Measurements from ENCODE around the gene E2F4.

DNA sequence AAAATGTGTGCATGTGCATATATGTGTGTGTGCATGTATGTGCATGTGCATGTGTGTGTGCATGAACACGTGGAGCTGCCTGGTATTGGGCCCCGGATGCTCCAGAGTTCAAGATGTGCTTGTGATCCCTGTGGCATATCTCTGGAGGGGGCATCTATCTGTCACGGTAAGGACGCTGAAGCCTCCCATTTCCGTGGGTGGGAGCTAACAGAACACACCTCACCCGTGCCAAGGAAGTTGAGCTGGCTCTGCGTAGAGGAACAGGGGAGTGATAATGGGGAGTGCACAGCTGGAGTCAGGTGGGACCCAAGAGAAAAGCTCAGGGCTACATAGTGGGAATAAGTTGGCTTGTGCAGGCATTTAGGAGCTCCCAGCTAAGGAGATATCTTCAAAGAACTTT lies 19.7 kb downstream of the E2F4 start:
- TF ChIP-seq, protein P1, sequence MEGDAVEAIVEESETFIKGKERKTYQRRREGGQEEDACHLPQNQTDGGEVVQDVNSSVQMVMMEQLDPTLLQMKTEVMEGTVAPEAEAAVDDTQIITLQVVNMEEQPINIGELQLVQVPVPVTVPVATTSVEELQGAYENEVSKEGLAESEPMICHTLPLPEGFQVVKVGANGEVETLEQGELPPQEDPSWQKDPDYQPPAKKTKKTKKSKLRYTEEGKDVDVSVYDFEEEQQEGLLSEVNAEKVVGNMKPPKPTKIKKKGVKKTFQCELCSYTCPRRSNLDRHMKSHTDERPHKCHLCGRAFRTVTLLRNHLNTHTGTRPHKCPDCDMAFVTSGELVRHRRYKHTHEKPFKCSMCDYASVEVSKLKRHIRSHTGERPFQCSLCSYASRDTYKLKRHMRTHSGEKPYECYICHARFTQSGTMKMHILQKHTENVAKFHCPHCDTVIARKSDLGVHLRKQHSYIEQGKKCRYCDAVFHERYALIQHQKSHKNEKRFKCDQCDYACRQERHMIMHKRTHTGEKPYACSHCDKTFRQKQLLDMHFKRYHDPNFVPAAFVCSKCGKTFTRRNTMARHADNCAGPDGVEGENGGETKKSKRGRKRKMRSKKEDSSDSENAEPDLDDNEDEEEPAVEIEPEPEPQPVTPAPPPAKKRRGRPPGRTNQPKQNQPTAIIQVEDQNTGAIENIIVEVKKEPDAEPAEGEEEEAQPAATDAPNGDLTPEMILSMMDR (IDR thresholded peaks at IDR 0.05): no peak
- TF ChIP-seq POLR2A (IDR thresholded peaks at IDR 0.05) (no peak), POLR2AphosphoS5 (IDR thresholded peaks at IDR 0.05) (no peak)
